ENCODE measurements around the gene ZIM2.

GRCh38 chr19:56819166-56819565 is 21.4 kb downstream of the ZIM2 start:
- TF ChIP-seq, protein P1, sequence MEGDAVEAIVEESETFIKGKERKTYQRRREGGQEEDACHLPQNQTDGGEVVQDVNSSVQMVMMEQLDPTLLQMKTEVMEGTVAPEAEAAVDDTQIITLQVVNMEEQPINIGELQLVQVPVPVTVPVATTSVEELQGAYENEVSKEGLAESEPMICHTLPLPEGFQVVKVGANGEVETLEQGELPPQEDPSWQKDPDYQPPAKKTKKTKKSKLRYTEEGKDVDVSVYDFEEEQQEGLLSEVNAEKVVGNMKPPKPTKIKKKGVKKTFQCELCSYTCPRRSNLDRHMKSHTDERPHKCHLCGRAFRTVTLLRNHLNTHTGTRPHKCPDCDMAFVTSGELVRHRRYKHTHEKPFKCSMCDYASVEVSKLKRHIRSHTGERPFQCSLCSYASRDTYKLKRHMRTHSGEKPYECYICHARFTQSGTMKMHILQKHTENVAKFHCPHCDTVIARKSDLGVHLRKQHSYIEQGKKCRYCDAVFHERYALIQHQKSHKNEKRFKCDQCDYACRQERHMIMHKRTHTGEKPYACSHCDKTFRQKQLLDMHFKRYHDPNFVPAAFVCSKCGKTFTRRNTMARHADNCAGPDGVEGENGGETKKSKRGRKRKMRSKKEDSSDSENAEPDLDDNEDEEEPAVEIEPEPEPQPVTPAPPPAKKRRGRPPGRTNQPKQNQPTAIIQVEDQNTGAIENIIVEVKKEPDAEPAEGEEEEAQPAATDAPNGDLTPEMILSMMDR (IDR thresholded peaks at IDR 0.05 in 8 of 11, conservative IDR thresholded peaks at IDR 0.05 in 3 of 11), result no peak
- TF ChIP-seq POLR2A (IDR thresholded peaks at IDR 0.05), result no peak
